Heart left ventricle (tissue), 13 donors: ENCODE measurements around the gene ELMO3.

Source experiments
- POLR2A ChIP-seq, 2 donors: fragments of 450-650 bp; IDR thresholded peaks; one replicate each; pipeline ENCODE4 v1.6.1; 2017; ENCODE audit warnings: antibody characterized with exemption in 2 of 2, mild to moderate bottlenecking in 2 of 2, moderate library complexity in 2 of 2
- TF ChIP-seq, protein P1 (sequence below), 12 donors: fragments of 200-600 bp; sonication (generic) in 4 of 12; IDR thresholded peaks; one replicate each; pipeline versions ENCODE4 v1.5.0 to v1.8.0; 2018 to 2022; ENCODE audit warnings: antibody characterized with exemption in 12 of 12, mild to moderate bottlenecking in 5 of 12
- donor health status: ischemic (EF 13 %, LVEDD 7.1; RV severe dilation, severe dysfunction).
- donor health status: DM: no; HTN: yes; CAD: no.
- donor health status: DM: no; HTN: no; CAD: no.
- donor health status: ischemic (EF 25% LVEDD 6.9; RV normal size, moderate dysfunction).
- donor health status: ischemic (EF 25% LVEDD 5.7; RV mildly dilated, moderate dysfunction).
- donor health status: ischemic (EF 35%, LVEDD 5.7; RV mildly dilated, moderate dysfunction).
- donor health status: nonischemic (EF 11% LVEDD 7.7; RV severe dilation, severe dysfunction).
- donor health status: DM: yes; HTN: yes; CAD: no.
- donor health status: PGD.
- donor health status: ischemic (EF 29% LVEDD 5.4; RV normal size, mild dysfunction).
- donor health status: nonischemic (EF 23%, LVEDD 6.1; RV moderate dilation, normal function).

- TF ChIP-seq, protein P1, sequence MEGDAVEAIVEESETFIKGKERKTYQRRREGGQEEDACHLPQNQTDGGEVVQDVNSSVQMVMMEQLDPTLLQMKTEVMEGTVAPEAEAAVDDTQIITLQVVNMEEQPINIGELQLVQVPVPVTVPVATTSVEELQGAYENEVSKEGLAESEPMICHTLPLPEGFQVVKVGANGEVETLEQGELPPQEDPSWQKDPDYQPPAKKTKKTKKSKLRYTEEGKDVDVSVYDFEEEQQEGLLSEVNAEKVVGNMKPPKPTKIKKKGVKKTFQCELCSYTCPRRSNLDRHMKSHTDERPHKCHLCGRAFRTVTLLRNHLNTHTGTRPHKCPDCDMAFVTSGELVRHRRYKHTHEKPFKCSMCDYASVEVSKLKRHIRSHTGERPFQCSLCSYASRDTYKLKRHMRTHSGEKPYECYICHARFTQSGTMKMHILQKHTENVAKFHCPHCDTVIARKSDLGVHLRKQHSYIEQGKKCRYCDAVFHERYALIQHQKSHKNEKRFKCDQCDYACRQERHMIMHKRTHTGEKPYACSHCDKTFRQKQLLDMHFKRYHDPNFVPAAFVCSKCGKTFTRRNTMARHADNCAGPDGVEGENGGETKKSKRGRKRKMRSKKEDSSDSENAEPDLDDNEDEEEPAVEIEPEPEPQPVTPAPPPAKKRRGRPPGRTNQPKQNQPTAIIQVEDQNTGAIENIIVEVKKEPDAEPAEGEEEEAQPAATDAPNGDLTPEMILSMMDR (IDR thresholded peaks at IDR 0.05): no peak
- TF ChIP-seq POLR2A (IDR thresholded peaks at IDR 0.05): no peak
Observed at GRCh38 chr16:67186550-67186950, 12.4 kb upstream of the ELMO3 start.
